ENCODE data around the gene ZNF518A.

ZNF518A gene

DNA sequence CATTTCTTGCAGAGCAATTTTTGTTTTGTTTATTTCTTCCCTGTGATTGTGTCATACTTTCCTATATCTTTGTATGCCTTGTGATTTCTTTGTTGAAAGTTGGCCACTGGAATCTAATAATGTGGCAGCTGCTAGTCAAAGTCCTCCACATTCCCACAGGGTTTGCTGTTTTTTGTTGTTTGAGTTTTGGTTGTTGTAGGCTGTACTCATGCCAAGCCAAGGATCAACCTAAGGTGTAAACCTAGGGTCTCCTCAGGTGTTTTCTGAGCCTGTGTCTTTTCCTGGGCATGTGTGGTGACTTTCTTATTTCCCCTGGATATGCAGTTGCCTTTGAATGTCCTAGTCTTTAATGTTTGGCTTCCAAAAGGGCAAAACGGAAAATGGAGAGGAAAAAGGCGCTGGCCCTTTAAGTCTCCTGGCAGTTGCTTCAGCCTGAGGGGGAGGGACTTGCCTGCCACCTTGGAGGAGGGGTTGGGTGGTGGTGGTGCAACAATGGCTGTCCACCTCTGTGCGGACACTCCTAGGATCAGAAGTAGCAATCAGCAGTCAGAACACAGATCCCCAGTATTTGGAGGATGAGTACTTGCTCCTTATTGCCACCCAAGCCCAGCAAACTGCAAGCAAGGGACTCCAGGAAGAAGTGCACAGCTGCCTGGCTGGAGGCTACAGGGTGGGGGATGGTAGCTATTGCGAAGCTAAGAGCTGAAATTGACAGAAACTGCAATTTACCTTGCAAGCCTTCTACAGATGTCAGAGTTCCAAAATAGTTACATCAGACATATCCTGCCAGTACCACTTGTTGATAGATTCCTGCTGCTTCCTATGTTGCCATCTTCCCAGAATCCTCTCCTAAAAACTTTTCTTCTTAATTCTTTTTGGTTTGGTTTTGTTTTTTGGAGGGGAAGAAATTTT, 5.6 kb upstream of the ZNF518A start (continued):
- TF ChIP-seq ZFP41 (tag by site-specific recombination; IDR thresholded peaks at IDR 0.05; ENCODE audit: borderline replicate concordance): no peak
- TF ChIP-seq, protein P1, sequence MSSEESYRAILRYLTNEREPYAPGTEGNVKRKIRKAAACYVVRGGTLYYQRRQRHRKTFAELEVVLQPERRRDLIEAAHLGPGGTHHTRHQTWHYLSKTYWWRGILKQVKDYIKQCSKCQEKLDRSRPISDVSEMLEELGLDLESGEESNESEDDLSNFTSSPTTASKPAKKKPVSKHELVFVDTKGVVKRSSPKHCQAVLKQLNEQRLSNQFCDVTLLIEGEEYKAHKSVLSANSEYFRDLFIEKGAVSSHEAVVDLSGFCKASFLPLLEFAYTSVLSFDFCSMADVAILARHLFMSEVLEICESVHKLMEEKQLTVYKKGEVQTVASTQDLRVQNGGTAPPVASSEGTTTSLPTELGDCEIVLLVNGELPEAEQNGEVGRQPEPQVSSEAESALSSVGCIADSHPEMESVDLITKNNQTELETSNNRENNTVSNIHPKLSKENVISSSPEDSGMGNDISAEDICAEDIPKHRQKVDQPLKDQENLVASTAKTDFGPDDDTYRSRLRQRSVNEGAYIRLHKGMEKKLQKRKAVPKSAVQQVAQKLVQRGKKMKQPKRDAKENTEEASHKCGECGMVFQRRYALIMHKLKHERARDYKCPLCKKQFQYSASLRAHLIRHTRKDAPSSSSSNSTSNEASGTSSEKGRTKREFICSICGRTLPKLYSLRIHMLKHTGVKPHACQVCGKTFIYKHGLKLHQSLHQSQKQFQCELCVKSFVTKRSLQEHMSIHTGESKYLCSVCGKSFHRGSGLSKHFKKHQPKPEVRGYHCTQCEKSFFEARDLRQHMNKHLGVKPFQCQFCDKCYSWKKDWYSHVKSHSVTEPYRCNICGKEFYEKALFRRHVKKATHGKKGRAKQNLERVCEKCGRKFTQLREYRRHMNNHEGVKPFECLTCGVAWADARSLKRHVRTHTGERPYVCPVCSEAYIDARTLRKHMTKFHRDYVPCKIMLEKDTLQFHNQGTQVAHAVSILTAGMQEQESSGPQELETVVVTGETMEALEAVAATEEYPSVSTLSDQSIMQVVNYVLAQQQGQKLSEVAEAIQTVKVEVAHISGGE (tag by site-specific recombination; conservative IDR thresholded peaks at IDR 0.05; ENCODE audit: low read depth): no peak
- TF ChIP-seq IKZF3 (tag by site-specific recombination; IDR thresholded peaks at IDR 0.05): no peak
- TF ChIP-seq ZNF394 (tag by site-specific recombination; IDR thresholded peaks at IDR 0.05; ENCODE audit: borderline replicate concordance): no peak
- TF ChIP-seq PATZ1 (tag by site-specific recombination; IDR thresholded peaks at IDR 0.05): peak; percentile 74
- no peak for TF ChIP-seq ZNF514 (tag by site-specific recombination; IDR thresholded peaks at IDR 0.05)
- TF ChIP-seq BCL6B (tag by site-specific recombination; IDR thresholded peaks at IDR 0.05): no peak
- 0 out of 2 replicates have a peak, but pooled peaks have one; percentile 16 for TF ChIP-seq ZBTB8A (tag by site-specific recombination; IDR thresholded peaks at IDR 0.05)
- peak; percentile 57; the same call in 1 of the 2 replicates for TF ChIP-seq YY2 (tag by site-specific recombination; IDR thresholded peaks at IDR 0.05)
- TF ChIP-seq ZNF654 (tag by site-specific recombination; IDR thresholded peaks at IDR 0.05; ENCODE audit: low read depth): no peak
- no peak for TF ChIP-seq ZNF354C (tag by site-specific recombination; IDR thresholded peaks at IDR 0.05; ENCODE audit: borderline replicate concordance, low read depth)
- TF ChIP-seq ZNF311 (tag by site-specific recombination; IDR thresholded peaks at IDR 0.05; ENCODE audit: borderline replicate concordance): no peak
- TF ChIP-seq ZNF600 (tag by site-specific recombination; IDR thresholded peaks at IDR 0.05): no peak
- no peak for TF ChIP-seq ZNF174 (tag by site-specific recombination; IDR thresholded peaks at IDR 0.05)
- TF ChIP-seq ZNF670 (tag by site-specific recombination; IDR thresholded peaks at IDR 0.05; ENCODE audit: low read depth): no peak
- TF ChIP-seq ZNF830 (tag by site-specific recombination; IDR thresholded peaks at IDR 0.05; ENCODE audit: low read depth): no peak
- TF ChIP-seq ZNF473 (tag by site-specific recombination; IDR thresholded peaks at IDR 0.05): no peak
- 0 out of 2 replicates have a peak, but pooled peaks have one; percentile 38 for TF ChIP-seq KLF9 (tag by site-specific recombination; IDR thresholded peaks at IDR 0.05; ENCODE audit: low read depth)
- no peak; the same call in 1 of the 2 replicates for TF ChIP-seq ZNF366 (tag by site-specific recombination; conservative IDR thresholded peaks at IDR 0.05)
- no peak for TF ChIP-seq ZEB2 (tag by site-specific recombination; IDR thresholded peaks at IDR 0.05)
- TF ChIP-seq REST (tag by site-specific recombination; IDR thresholded peaks at IDR 0.05): peak; percentile 67
- no peak for TF ChIP-seq ZNF169 (tag by site-specific recombination; IDR thresholded peaks at IDR 0.05)
- TF ChIP-seq, protein P2, sequence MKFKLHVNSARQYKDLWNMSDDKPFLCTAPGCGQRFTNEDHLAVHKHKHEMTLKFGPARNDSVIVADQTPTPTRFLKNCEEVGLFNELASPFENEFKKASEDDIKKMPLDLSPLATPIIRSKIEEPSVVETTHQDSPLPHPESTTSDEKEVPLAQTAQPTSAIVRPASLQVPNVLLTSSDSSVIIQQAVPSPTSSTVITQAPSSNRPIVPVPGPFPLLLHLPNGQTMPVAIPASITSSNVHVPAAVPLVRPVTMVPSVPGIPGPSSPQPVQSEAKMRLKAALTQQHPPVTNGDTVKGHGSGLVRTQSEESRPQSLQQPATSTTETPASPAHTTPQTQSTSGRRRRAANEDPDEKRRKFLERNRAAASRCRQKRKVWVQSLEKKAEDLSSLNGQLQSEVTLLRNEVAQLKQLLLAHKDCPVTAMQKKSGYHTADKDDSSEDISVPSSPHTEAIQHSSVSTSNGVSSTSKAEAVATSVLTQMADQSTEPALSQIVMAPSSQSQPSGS (tag by site-specific recombination; IDR thresholded peaks at IDR 0.05; ENCODE audit: low read depth): no peak

Measured in HEK293 (cell line).